ENCODE results near the gene COG4.

DNA sequence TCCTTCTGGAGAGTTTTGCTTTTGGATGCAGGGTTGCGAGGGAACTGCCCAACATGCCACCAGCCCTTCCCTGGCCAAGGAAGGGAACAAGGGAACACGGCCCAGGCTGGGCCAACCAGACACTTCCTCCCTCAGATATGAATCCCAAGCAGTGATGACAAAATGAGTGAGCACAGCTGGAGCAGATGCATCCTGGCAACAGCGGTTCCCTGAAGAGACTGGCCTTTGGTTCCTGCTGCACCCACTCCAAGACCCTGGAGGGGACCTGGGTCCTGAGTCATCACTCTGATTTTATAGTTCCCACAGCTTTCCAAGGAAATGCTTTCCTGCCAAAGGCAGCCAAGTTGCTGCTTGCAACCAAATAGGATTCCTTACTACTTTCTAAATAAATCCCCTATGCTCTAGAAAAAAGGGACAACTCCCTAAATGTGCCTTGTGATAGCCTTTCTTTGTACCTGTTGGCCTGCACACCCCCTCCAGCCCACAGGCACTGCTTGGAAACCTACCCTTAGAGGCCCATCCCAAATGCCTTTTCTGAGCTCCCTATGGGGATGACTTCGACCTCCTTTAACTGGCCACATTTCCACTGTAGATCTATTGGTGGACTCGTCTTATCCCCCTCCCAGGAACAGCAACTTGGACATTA lies 89.8 kb downstream of the COG4 start:
- TF ChIP-seq SIN3A (IDR thresholded peaks at IDR 0.05; ENCODE audit: borderline replicate concordance, insufficient read depth, low read depth, low read length) = no peak
- TF ChIP-seq TCF7L2 (IDR thresholded peaks at IDR 0.05; ENCODE audit: low read depth, low read length) = no peak
